SK-N-SH treated with all-trans-retinoic acid at 6 μM for 48 hours (cell line): ENCODE measurements around the gene LMTK2.

Source experiments
- ATAC-seq: fragments of 200-7000 bp; cut with Tn5 transposase; 3 replicates; pipeline ENCODE4 v1.9.1; 2020; ENCODE audit warnings: mild to moderate bottlenecking, moderate library complexity
- ARNTL ChIP-seq: fragments of 450-650 bp; formaldehyde crosslinking; IDR thresholded peaks from 2 replicates; pipeline ENCODE4 v1.5.0; 2020; ENCODE audit warnings: low read depth, mild to moderate bottlenecking, moderate library complexity, borderline replicate concordance
- BACH2 ChIP-seq: fragments of 250-450 bp; sonication (Bioruptor Pico); IDR thresholded peaks from 2 replicates; pipeline ENCODE4 v1.9.0; 2021; ENCODE audit warnings: mild to moderate bottlenecking, borderline replicate concordance
- CREB5 ChIP-seq: fragments of 250-450 bp; sonication (Bioruptor Pico); IDR thresholded peaks from 2 replicates; pipeline ENCODE4 v1.5.1; 2020; ENCODE audit warnings: low read depth, mild to moderate bottlenecking, moderate library complexity
- CSDC2 ChIP-seq: fragments of 250-450 bp; sonication (Bioruptor Pico); IDR thresholded peaks from 2 replicates; pipeline ENCODE4 v1.5.0; 2020; ENCODE audit warnings: mild to moderate bottlenecking, moderate library complexity
- CSRNP3 ChIP-seq: fragments of 250-450 bp; sonication (Bioruptor Pico); IDR thresholded peaks from 2 replicates; pipeline ENCODE4 v1.5.1; 2021; ENCODE audit warnings: mild to moderate bottlenecking, moderate library complexity
- ESRRG ChIP-seq: fragments of 250-450 bp; sonication (Bioruptor Pico); IDR thresholded peaks from 2 replicates; pipeline ENCODE4 v1.6.1; 2021; ENCODE audit warnings: mild to moderate bottlenecking
- GLIS3 ChIP-seq: fragments of 250-450 bp; sonication (Bioruptor Pico); IDR thresholded peaks from 2 replicates; pipeline ENCODE4 v1.5.0; 2020; ENCODE audit warnings: mild to moderate bottlenecking, moderate library complexity
- ISL1 ChIP-seq: fragments of 250-450 bp; sonication (Bioruptor Pico); IDR thresholded peaks from 2 replicates; pipeline ENCODE4 v2.1.2; 2022; ENCODE audit warnings: mild to moderate bottlenecking, moderate library complexity
- OSR1 ChIP-seq: fragments of 250-450 bp; sonication (Bioruptor Pico); IDR thresholded peaks from 2 replicates; pipeline ENCODE4 v1.8.0; 2022; ENCODE audit warnings: moderate library complexity, mild to moderate bottlenecking, inconsistent platforms
- POU6F1 ChIP-seq: fragments of 250-450 bp; sonication (Bioruptor Pico); IDR thresholded peaks from 2 replicates; pipeline ENCODE4 v1.8.0; 2021; ENCODE audit warnings: low read depth, mild to moderate bottlenecking, moderate library complexity, borderline replicate concordance
- PPARA ChIP-seq: fragments of 250-450 bp; sonication (Bioruptor Pico); IDR thresholded peaks from 2 replicates; pipeline ENCODE4 v1.5.0; 2020; ENCODE audit warnings: mild to moderate bottlenecking, borderline replicate concordance
- RARB ChIP-seq: fragments of 250-450 bp; sonication (Bioruptor Pico); IDR thresholded peaks from 2 replicates; pipeline ENCODE4 v1.8.0; 2021; ENCODE audit warnings: mild to moderate bottlenecking, moderate library complexity
- SNAI2 ChIP-seq: fragments of 250-450 bp; sonication (Bioruptor Pico); IDR thresholded peaks from 2 replicates; pipeline ENCODE4 v1.5.0; 2020; ENCODE audit warnings: mild to moderate bottlenecking, moderate library complexity
- TCF4 ChIP-seq: fragments of 250-450 bp; sonication (Bioruptor Pico); IDR thresholded peaks from 2 replicates; pipeline ENCODE4 v1.8.0; 2021; ENCODE audit warnings: mild to moderate bottlenecking, moderate library complexity, borderline replicate concordance
- TOX ChIP-seq: fragments of 250-450 bp; sonication (Bioruptor Pico); IDR thresholded peaks from 2 replicates; pipeline ENCODE4 v1.8.0; 2021; ENCODE audit warnings: mild to moderate bottlenecking, moderate library complexity, borderline replicate concordance
- TSHZ2 ChIP-seq: fragments of 250-450 bp; sonication (Bioruptor Pico); IDR thresholded peaks from 2 replicates; pipeline ENCODE4 v1.5.0; 2020; ENCODE audit warnings: mild to moderate bottlenecking, moderate library complexity
- ZC3H10 ChIP-seq: fragments of 250-450 bp; sonication (Bioruptor Pico); IDR thresholded peaks from 2 replicates; pipeline ENCODE4 v1.5.1; 2021; ENCODE audit warnings: mild to moderate bottlenecking, moderate library complexity
- ZFP3 ChIP-seq: fragments of 250-450 bp; sonication (Bioruptor Pico); IDR thresholded peaks from 2 replicates; pipeline ENCODE4 v1.5.0; 2020; ENCODE audit warnings: mild to moderate bottlenecking, moderate library complexity
- ZFP30 ChIP-seq: fragments of 450-650 bp; formaldehyde crosslinking; IDR thresholded peaks from 2 replicates; pipeline ENCODE4 v1.5.0; 2022; ENCODE audit warnings: mild to moderate bottlenecking, moderate library complexity
- ZNF565 ChIP-seq: fragments of 450-650 bp; formaldehyde crosslinking; conservative IDR thresholded peaks from 2 replicates; pipeline ENCODE4 v1.5.0; 2020; ENCODE audit warnings: low read depth, mild to moderate bottlenecking, moderate library complexity
- ZNF70 ChIP-seq: fragments of 450-650 bp; formaldehyde crosslinking; IDR thresholded peaks from 2 replicates; pipeline ENCODE4 v1.5.0; 2020; ENCODE audit warnings: mild to moderate bottlenecking, moderate library complexity
- ZNF8 ChIP-seq: fragments of 450-650 bp; formaldehyde crosslinking; IDR thresholded peaks from 2 replicates; pipeline ENCODE4 v1.5.0; 2020; ENCODE audit warnings: mild to moderate bottlenecking, moderate library complexity

The LMTK2 gene

DNA sequence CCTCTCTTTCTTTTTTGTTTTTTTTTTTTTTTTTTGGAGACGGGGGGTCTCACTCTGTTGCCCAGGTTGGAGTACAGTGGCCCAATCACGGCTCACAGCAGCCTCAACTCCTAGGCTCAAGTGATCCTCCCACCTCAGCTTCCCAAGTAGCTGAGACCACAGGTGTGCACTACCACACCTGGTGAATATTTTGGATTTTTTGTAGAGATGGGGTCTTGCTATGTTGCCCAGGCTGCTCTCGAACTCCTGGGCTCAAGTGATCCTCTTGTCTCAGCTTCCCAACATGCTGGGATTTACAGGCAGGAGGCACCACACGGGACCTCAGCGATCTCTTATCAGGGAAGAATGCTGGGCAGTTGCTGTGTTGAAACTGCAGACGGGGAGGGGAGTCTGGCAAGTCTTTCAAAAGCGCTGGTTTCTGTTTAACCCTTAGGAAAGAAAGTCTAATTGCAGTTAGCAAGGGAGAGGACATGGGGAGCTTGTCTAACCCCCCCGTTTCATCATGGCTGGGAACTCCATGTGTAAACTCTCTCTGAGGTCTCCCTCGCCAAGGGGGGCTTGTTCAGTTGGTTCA, 39.6 kb upstream of the LMTK2 start:
- TF ChIP-seq ZC3H10 (CRISPR knock-in tag), result no peak
- no peak for TF ChIP-seq ARNTL (CRISPR knock-in tag)
- TF ChIP-seq CSDC2 (CRISPR knock-in tag), result no peak
- no peak for TF ChIP-seq CSRNP3 (CRISPR knock-in tag)
- ATAC-seq, result no peak

- ATAC-seq, result no peak
- TF ChIP-seq CREB5 (CRISPR knock-in tag) (no peak), ESRRG (no peak), PPARA (no peak), BACH2 (CRISPR knock-in tag) (no peak), OSR1 (no peak), ZFP3 (no peak), CSRNP3 (CRISPR knock-in tag) (no peak)
Observed at GRCh38 chr7:98073047-98073446, 33.6 kb upstream of the LMTK2 start.

DNA sequence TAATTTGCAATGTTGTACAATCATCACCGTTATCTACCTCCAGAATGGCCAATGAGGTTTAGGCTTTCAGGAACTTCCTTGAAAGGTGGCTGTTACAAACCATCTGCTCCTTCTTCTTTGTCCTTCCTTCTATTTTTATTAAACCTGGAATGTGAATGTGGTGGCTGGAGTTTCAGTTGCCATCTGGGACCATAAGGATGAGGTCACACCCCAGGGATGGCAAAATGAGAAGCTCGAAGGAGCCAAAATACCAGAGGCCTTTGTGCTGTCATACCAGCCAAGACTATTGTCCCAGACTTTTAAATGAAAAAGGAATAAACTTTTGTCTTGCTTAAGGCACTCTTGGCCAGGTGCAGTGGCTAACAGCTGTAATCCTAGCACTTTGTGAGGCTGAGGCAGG, 30.9 kb upstream of the LMTK2 start:
- no peak for ATAC-seq
- no peak for TF ChIP-seq TCF4 (CRISPR knock-in tag)
- TF ChIP-seq BACH2 (CRISPR knock-in tag), result no peak
- TF ChIP-seq CREB5 (CRISPR knock-in tag), result no peak
- TF ChIP-seq ZC3H10 (CRISPR knock-in tag), result no peak
- TF ChIP-seq OSR1, result no peak
- no peak for TF ChIP-seq CSDC2 (CRISPR knock-in tag)
- no peak for TF ChIP-seq ARNTL (CRISPR knock-in tag)
- no peak for TF ChIP-seq ISL1 (CRISPR knock-in tag)
- no peak for TF ChIP-seq ZNF8 (CRISPR knock-in tag)
- TF ChIP-seq ZNF565 (CRISPR knock-in tag), result no peak
- no peak for TF ChIP-seq TSHZ2 (CRISPR knock-in tag)
- no peak for TF ChIP-seq GLIS3

- ATAC-seq, result peak; percentile 43; the same call in 2 of the 3 replicates
- no peak for TF ChIP-seq ISL1 (CRISPR knock-in tag)
- TF ChIP-seq POU6F1 (CRISPR knock-in tag), result no peak
- no peak for TF ChIP-seq ZNF70
- TF ChIP-seq OSR1, result no peak
- TF ChIP-seq ARNTL (CRISPR knock-in tag), result no peak
- no peak for TF ChIP-seq ZFP3
- no peak for TF ChIP-seq PPARA
- no peak for TF ChIP-seq BACH2 (CRISPR knock-in tag)
- no peak for TF ChIP-seq TOX (CRISPR knock-in tag)
- TF ChIP-seq TSHZ2 (CRISPR knock-in tag), result no peak
- no peak for TF ChIP-seq CSDC2 (CRISPR knock-in tag)
- TF ChIP-seq GLIS3, result no peak
- TF ChIP-seq SNAI2, result no peak
- no peak for TF ChIP-seq ZC3H10 (CRISPR knock-in tag)
- TF ChIP-seq RARB (CRISPR knock-in tag), result no peak
- TF ChIP-seq ZFP30, result no peak
- no peak for TF ChIP-seq ZNF8 (CRISPR knock-in tag)
- no peak for TF ChIP-seq TCF4 (CRISPR knock-in tag)
Observed at GRCh38 chr7:98077762-98078161, 28.9 kb upstream of the LMTK2 start.
